IMR-90 (cell line): ENCODE data around the gene EHMT1. TPM values are rescaled to one million over a fixed set of nuclear protein-coding genes. Genes with fewer than 3 reads are reported as not detected.

Experiments used
- ATAC-seq: fragments of 200-7000 bp; cut with Tn5 transposase; 2 replicates; pipeline ENCODE4 v1.9.1; 2020; ENCODE audit warnings: low read depth, mild to moderate bottlenecking, moderate library complexity
- BruUV-seq: library from RNA; stranded (reverse); fragments of 400-500 nt; replicated peaks from 2 replicates; lab custom pipeline; 2021; lab: Mats Ljungman, UMichigan
- CTCF ChIA-PET: fragments of 300-600 bp; formaldehyde crosslinking; extraction: SDS; loops from one replicate; lab custom pipeline; 2021; ENCODE audit warnings: antibody characterized with exemption; lab: Yijun Ruan, JAX
- POLR2A ChIA-PET: fragments of 300-600 bp; sonication (Branson Sonifier 250); formaldehyde crosslinking; loops from one replicate; lab custom pipeline; 2022; ENCODE audit warnings: antibody characterized with exemption; ENCODE audit not compliant: unreplicated experiment; lab: Charles Lee
- DNase-seq: peaks from one replicate; pipeline ENCODE4 v3.0.0; 2013
- H2AFZ ChIP-seq: replicated peaks from 2 replicates; pipeline ENCODE3; 2013; ENCODE audit warnings: low read length, mild to moderate bottlenecking; ENCODE audit not compliant: poor library complexity
- H2AK5ac ChIP-seq: 2 replicates; pipeline ENCODE4 v1.6.1; 2013; ENCODE audit warnings: low read depth, low read length, inconsistent platforms
- H2AK9ac ChIP-seq: replicated peaks from 2 replicates; pipeline ENCODE3; 2013; ENCODE audit warnings: mild to moderate bottlenecking, low read depth, low read length, moderate library complexity; ENCODE audit not compliant: poor library complexity
- H2BK120ac ChIP-seq: 2 replicates; pipeline ENCODE4 v1.6.1; 2013; ENCODE audit warnings: low read depth, low read length, inconsistent platforms
- H2BK15ac ChIP-seq: 3 replicates; pipeline ENCODE4 v1.6.1; 2013; ENCODE audit warnings: low read depth, low read length, inconsistent platforms
- H2BK20ac ChIP-seq: 2 replicates; pipeline ENCODE4 v1.6.1; 2013; ENCODE audit warnings: low read depth, mild to moderate bottlenecking, inconsistent platforms, low read length, moderate library complexity
- H2BK5ac ChIP-seq: 2 replicates; pipeline ENCODE4 v1.6.1; 2013; ENCODE audit warnings: mild to moderate bottlenecking, low read depth, low read length, inconsistent platforms; ENCODE audit not compliant: poor library complexity, severe bottlenecking
- H3K14ac ChIP-seq: replicated peaks from 2 replicates; pipeline ENCODE4 v1.6.1; 2013; ENCODE audit warnings: low read depth, low read length, inconsistent platforms
- H3K18ac ChIP-seq: 2 replicates; pipeline ENCODE4 v1.6.1; 2013; ENCODE audit warnings: low read depth, low read length, control low read depth
- H3K23ac ChIP-seq: 2 replicates; pipeline ENCODE4 v1.6.1; 2013; ENCODE audit warnings: low read depth, low read length, inconsistent platforms
- H3K27ac ChIP-seq: 2 replicates; pipeline ENCODE4 v1.5.1; 2013; ENCODE audit warnings: mild to moderate bottlenecking, control low read depth, low read length; ENCODE audit not compliant: insufficient read depth
- H3K27me3 ChIP-seq: 2 replicates; pipeline ENCODE4 v1.6.1; 2013; ENCODE audit warnings: low read length; ENCODE audit not compliant: control insufficient read depth, insufficient read depth
- H3K36me3 ChIP-seq: 2 replicates; pipeline ENCODE4 v1.6.1; 2013; ENCODE audit warnings: low read length, mixed read lengths; ENCODE audit not compliant: control insufficient read depth, insufficient read depth
- H3K4ac ChIP-seq: 2 replicates; pipeline ENCODE4 v1.6.1; 2013; ENCODE audit warnings: low read depth, low read length, inconsistent platforms
- H3K4me1 ChIP-seq: 2 replicates; pipeline ENCODE4 v1.6.1; 2013; ENCODE audit warnings: low read length, mixed read lengths; ENCODE audit not compliant: control insufficient read depth, insufficient read depth
- H3K4me2 ChIP-seq: 2 replicates; pipeline ENCODE4 v1.6.1; 2013; ENCODE audit warnings: low read depth, mild to moderate bottlenecking, control low read depth, low read length, moderate library complexity
- H3K4me3 ChIP-seq: 2 replicates; pipeline ENCODE4 v1.5.1; 2013; ENCODE audit warnings: low read depth, mild to moderate bottlenecking, control low read depth, low read length, moderate library complexity; ENCODE audit not compliant: insufficient read depth
- H3K56ac ChIP-seq: 2 replicates; pipeline ENCODE4 v1.6.1; 2013; ENCODE audit warnings: low read length, inconsistent platforms; ENCODE audit not compliant: insufficient read depth; ENCODE audit errors: extremely low read depth
- H3K79me1 ChIP-seq, 2 experiments: 2 replicates each; pipeline ENCODE4 v1.6.1; 2013; ENCODE audit warnings: low read length in 2 of 2, inconsistent platforms in 1 of 2, low read depth in 1 of 2
- H3K9ac ChIP-seq: 2 replicates; pipeline ENCODE4 v1.6.1; 2013; ENCODE audit warnings: low read depth, low read length, control low read depth
- H3K9me1 ChIP-seq: 2 replicates; pipeline ENCODE4 v1.6.1; 2013; ENCODE audit warnings: low read length, inconsistent platforms; ENCODE audit not compliant: insufficient read depth
- H3K9me3 ChIP-seq: 2 replicates; pipeline ENCODE4 v1.6.1; 2013; ENCODE audit warnings: low read length; ENCODE audit not compliant: control insufficient read depth, insufficient read depth
- H4K20me1 ChIP-seq: 2 replicates; pipeline ENCODE4 v1.6.1; 2013; ENCODE audit warnings: low read length, inconsistent platforms; ENCODE audit not compliant: insufficient read depth
- H4K5ac ChIP-seq: 2 replicates; pipeline ENCODE4 v1.6.1; 2013; ENCODE audit warnings: mild to moderate bottlenecking, low read depth, low read length, control low read depth
- H4K8ac ChIP-seq, 2 experiments: 2 replicates each; pipeline ENCODE4 v1.6.1; 2013; ENCODE audit warnings: low read depth in 2 of 2, low read length in 2 of 2, control low read depth in 1 of 2, inconsistent platforms in 1 of 2
- H4K91ac ChIP-seq: 2 replicates; pipeline ENCODE4 v1.6.1; 2013; ENCODE audit warnings: low read depth, low read length, inconsistent platforms; ENCODE audit not compliant: insufficient read depth
- FOS ChIP-seq: fragments of 150-350 bp; IDR thresholded peaks from 2 replicates; pipeline ENCODE4 v1.6.1; 2016; ENCODE audit warnings: low read depth, low read length
- WGBS, 2 experiments: methylation state at CpG; one replicate each; pipeline versions ENCODE4 v1.1.5 to v1.1.7; 2013; ENCODE audit warnings: missing lambda C conversion rate in 2 of 2; ENCODE audit not compliant: insufficient read length in 1 of 2; ENCODE audit errors: extremely low coverage in 2 of 2; 5-methylcytosine and 5-hydroxymethylcytosine counted together
- dilution Hi-C: fragments of 300-500 bp; cut with HindIII; formaldehyde crosslinking; loops from one replicate; pipeline ENCODE4 v1.14.3; 2018; ENCODE audit warnings: low sequenced_read_pairs; ENCODE audit not compliant: unreplicated experiment
- in situ Hi-C: fragments of 300-500 bp; cut with MboI; formaldehyde crosslinking; loops from 3 replicates; pipeline ENCODE4 v1.14.3; 2019; ENCODE audit warnings: low sequenced_read_pairs, inconsistent platforms, mixed read lengths
- intact Hi-C: fragments of 100-400 bp; cut with micrococcal nuclease; formaldehyde crosslinking; loops from 2 replicates; pipeline ENCODE4 v1.10.0; 2022
- polyA plus RNA-seq, 3 experiments: library from polyadenylated mRNA; depleted of rRNA; stranded (reverse); fragments of >200 nt; gene quantifications; 2 replicates each; pipeline ENCODE4 v1.2.3, GENCODE V29; 2012; ENCODE audit warnings: low replicate concordance in 1 of 3
- total RNA-seq: library from RNA; depleted of rRNA; stranded (reverse); fragments of >200 nt; gene quantifications from 2 replicates; pipeline ENCODE4 v1.2.3, GENCODE V29; 2012
- TF ChIP-seq, protein P1 (sequence below): fragments of 150-350 bp; IDR thresholded peaks from 2 replicates; pipeline ENCODE4 v1.6.1; 2016; ENCODE audit warnings: low read depth, mild to moderate bottlenecking, low read length, moderate library complexity, borderline replicate concordance

Gene EHMT1
- total and polyA plus RNA-seq, 2 of the 4 experiments (the other 2 are of a cell fraction): 32.8 to 35.1 TPM

DNA sequence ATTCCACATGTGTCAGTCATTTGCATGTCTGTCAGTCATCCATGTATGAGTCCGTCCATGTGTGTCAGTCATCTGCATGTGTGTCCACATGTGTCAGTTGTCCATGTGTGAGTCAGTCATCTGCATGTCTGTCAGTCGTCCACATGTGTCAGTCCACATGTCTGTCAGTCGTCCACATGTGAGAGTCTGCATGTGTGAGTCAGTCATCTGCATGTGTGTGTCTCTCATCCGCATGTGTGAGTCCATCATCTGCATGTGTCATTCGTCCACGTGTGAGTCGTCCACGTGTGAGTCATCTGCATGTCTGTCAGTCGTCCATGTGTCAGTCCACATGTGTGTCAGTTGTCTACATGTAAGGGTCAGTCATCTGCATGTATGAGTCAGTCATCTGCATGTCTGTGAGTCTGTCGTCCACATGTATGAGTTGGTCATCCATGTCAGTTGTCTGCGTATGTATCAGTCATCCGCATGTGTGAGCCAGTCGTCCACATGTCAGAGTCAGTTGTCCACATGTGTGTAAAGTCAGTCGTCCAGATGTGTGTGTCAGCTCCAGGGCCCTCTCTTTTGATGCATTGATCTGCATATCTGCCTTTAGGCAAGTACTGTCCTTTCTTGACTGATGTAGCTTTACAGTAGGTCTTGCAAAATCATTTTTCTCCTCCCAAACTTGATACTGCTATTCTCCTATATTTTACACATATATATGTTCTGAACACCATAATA is 186.3 kb downstream of the EHMT1 start:
- H2BK20ac ChIP-seq: no peak overlapping the region
- no peak overlapping the region for H2AK5ac ChIP-seq
- ChIA-PET CTCF (no interaction called here), POLR2A (no interaction called here)
- H3K4me1 ChIP-seq: no peaks in the 10 kb centered on the region
- no peak overlapping the region for H3K4me2 ChIP-seq
- 94% methylated on average over 14 of the region's 14 CpGs; no CpG with 5 or more reads in 1 of the 2 experiments for WGBS, 2 experiments
- H3K27me3 ChIP-seq: no peaks in the 10 kb centered on the region
- H2BK120ac ChIP-seq: no peak overlapping the region
- peaks cover 7% of the 10 kb centered on the region for H3K9me1 ChIP-seq
- in situ Hi-C loops: no loop called here
- no peak overlapping the region for H2AFZ ChIP-seq
- no peak overlapping the region for H3K4ac ChIP-seq
- no peak overlapping the region for H3K9ac ChIP-seq
- H3K18ac ChIP-seq: no peak overlapping the region
- no peak overlapping the region for H2BK5ac ChIP-seq
- DNase-seq (peak; percentile 47), ATAC-seq (no peak)
- H4K20me1 ChIP-seq: peaks cover 5% of the 10 kb centered on the region; the same call in 1 of the 2 replicates
- H3K14ac ChIP-seq: no peak overlapping the region
- intact Hi-C loops: no loop called here
- H3K4me3 ChIP-seq: no peak overlapping the region
- H4K8ac ChIP-seq: no peak overlapping the region
- TF ChIP-seq FOS: 0 out of 2 replicates have a peak, but pooled peaks have one; percentile 20
- TF ChIP-seq, protein P1, sequence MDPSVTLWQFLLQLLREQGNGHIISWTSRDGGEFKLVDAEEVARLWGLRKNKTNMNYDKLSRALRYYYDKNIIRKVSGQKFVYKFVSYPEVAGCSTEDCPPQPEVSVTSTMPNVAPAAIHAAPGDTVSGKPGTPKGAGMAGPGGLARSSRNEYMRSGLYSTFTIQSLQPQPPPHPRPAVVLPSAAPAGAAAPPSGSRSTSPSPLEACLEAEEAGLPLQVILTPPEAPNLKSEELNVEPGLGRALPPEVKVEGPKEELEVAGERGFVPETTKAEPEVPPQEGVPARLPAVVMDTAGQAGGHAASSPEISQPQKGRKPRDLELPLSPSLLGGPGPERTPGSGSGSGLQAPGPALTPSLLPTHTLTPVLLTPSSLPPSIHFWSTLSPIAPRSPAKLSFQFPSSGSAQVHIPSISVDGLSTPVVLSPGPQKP: no peak
- H2BK15ac ChIP-seq: no peak overlapping the region
- H2AK9ac ChIP-seq: no peak overlapping the region
- H3K56ac ChIP-seq: no peak overlapping the region
- H4K91ac ChIP-seq: no peak overlapping the region
- H3K23ac ChIP-seq: no peak overlapping the region
- dilution Hi-C loops: no loop called here
- no peak overlapping the region for H4K5ac ChIP-seq
- peaks cover 49% of the 10 kb centered on the region for H3K36me3 ChIP-seq
- H3K27ac ChIP-seq: no peak overlapping the region
- no peaks in the 10 kb centered on the region for H3K9me3 ChIP-seq
- peaks cover 13 to 14% of the 10 kb centered on the region in 2 experiments for H3K79me1 ChIP-seq
- no TSS peak for BruUV-seq
